ENCODE results near the gene IWS1. TPM values are rescaled to one million over a fixed set of nuclear protein-coding genes. Genes with fewer than 3 reads are reported as not detected.

IWS1 gene
- total and polyA plus RNA-seq, 12 donors: 37.4 to 64.8 (median 46.4) TPM

DNA sequence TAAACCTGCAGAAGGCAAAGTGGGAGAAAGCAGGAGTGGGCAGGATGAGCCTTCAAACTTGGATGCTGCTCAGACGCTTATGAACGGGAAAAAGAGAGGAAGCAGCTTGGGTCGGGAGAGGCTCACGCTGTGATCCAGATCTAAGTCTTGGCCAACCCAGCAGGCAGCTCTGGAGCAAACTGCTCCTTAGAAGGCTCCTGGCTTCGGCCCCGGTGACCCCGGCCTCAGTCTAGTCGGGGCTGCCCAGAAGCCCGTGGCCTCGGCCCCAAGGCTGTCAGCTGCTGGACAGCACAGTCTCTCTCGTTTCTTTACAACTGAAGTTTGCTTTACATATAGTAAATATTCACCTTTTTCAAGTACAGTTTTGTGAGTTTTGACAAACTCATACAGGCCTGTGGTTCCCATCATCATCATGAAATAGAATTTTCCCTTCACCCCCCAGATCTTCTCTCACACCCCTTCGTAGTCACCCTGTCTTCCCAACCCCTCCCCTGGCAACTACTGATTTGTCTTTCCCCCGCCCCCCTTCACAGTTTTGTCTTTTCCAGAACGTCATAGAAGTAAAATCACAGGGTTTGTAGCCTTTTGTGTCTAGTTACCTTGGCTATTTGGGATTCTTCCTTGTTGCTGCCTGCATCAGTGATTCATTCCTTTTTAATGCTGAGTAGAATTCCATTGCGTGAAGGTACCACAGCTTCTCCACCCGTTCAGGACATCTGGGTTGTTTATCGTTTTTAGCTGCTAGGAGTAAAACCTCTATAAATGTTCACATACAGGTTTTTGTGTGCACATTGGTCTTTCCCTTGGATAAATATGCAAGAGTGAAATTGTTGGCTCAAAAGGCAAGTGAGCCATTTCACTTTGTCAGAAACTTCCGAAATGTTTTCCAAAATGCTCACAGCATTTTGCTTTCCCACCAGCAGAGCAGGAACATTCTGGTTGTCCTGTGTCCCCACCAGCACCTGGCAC lies 44.3 kb upstream of the IWS1 start:
- 47 to 64% methylated on average over 18 of the region's 18 CpGs for WGBS, 2 donors
- ATAC-seq: peak in 7 of 8 donors; percentile 21 to 54 (median 43)
- Histone ChIP-seq H3K4me3 (no peak overlapping the region), H3K36me3 (no peaks in the 10 kb centered on the region), H3K4me1 (peaks cover 3 to 39% (median 27%) of the 10 kb centered on the region in 9 donors), H3K27ac (peak overlapping the region in 4 of 10 donors; percentile 23 to 52 (median 30)), H3K27me3 (no peaks in the 10 kb centered on the region), H3K9me3 (no peaks in the 10 kb centered on the region)
- TF ChIP-seq, protein P1, sequence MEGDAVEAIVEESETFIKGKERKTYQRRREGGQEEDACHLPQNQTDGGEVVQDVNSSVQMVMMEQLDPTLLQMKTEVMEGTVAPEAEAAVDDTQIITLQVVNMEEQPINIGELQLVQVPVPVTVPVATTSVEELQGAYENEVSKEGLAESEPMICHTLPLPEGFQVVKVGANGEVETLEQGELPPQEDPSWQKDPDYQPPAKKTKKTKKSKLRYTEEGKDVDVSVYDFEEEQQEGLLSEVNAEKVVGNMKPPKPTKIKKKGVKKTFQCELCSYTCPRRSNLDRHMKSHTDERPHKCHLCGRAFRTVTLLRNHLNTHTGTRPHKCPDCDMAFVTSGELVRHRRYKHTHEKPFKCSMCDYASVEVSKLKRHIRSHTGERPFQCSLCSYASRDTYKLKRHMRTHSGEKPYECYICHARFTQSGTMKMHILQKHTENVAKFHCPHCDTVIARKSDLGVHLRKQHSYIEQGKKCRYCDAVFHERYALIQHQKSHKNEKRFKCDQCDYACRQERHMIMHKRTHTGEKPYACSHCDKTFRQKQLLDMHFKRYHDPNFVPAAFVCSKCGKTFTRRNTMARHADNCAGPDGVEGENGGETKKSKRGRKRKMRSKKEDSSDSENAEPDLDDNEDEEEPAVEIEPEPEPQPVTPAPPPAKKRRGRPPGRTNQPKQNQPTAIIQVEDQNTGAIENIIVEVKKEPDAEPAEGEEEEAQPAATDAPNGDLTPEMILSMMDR (IDR thresholded peaks at IDR 0.05): no peak
- peak in 1 of 2 donors; percentile 45 for DNase-seq
- intact Hi-C loops (cut with DNase I): no loop called here

- DNase-seq (no peak), ATAC-seq (no peak)
- Histone ChIP-seq H3K9me3 (no peaks in the 10 kb centered on the region), H3K27ac (peak overlapping the region in 1 of 10 donors; percentile 56), H3K36me3 (no peaks in the 10 kb centered on the region), H3K4me3 (no peak overlapping the region), H3K4me1 (peaks cover 3 to 39% (median 27%) of the 10 kb centered on the region in 9 donors), H3K27me3 (no peaks in the 10 kb centered on the region)
- intact Hi-C loops (cut with DNase I): loop anchor here in 1 of 10 donors (5.0 kb wide), 1 partner anchor 42 kb away; the partner anchor contains the start of gene IWS1
- 70 to 71% methylated on average over 6 of the region's 6 CpGs for WGBS, 2 donors
- TF ChIP-seq, protein P1 (IDR thresholded peaks at IDR 0.05): no peak
These were observed 43.4 kb upstream of the IWS1 start for GRCh38 chr2:127569666-127570065.

GRCh38 chr2:127568128-127568527 lies 41.8 kb upstream of the IWS1 start:
- TF ChIP-seq, protein P1 (IDR thresholded peaks at IDR 0.05): no peak
- intact Hi-C loops (cut with DNase I): loop anchor here in 1 of 10 donors (5.0 kb wide), 1 partner anchor 41 kb away; the partner anchor contains the start of gene IWS1
- 89 to 94% methylated on average over 6 of the region's 6 CpGs for WGBS, 2 donors
- Histone ChIP-seq H3K27ac (peak overlapping the region in 2 of 10 donors; percentile 34 to 56), H3K4me1 (peaks cover 3 to 39% (median 27%) of the 10 kb centered on the region in 9 donors), H3K4me3 (no peak overlapping the region), H3K36me3 (no peaks in the 10 kb centered on the region), H3K9me3 (peaks cover 0 to 5% (median 0%) of the 10 kb centered on the region in 11 donors), H3K27me3 (no peaks in the 10 kb centered on the region)
- no peak for DNase-seq
- ATAC-seq: no peak

DNA sequence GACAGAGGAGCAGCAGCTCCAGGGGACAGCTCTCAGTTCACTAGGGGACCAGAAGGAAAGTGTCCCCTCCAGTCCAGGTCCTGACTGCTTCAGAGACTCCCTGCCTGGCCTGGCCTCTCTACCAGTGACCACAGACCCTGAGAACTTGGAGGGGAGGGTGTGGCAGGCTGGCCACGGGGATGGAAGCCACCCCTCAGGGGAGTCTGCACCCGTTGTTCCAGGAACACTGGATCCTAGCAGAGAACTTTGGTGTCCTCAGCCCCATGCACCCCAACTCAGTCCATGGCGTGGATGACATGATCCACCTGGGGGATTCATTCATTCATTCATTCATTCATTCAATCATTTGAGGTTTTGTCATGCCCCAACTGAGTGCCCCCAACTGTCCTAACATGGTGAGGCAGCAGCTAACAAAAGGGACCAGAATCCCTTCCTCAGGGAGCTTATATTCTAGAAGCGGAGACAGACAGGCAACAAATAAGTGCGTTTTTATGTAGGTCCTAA lies 41.1 kb upstream of the IWS1 start:
- Histone ChIP-seq H3K4me1 (peaks cover 3 to 39% (median 27%) of the 10 kb centered on the region in 9 donors), H3K4me3 (no peak overlapping the region), H3K27me3 (no peaks in the 10 kb centered on the region), H3K9me3 (peaks cover 0 to 5% (median 0%) of the 10 kb centered on the region in 11 donors), H3K27ac (peak overlapping the region in 1 of 10 donors; percentile 56), H3K36me3 (no peaks in the 10 kb centered on the region)
- WGBS, 2 donors: 89 to 91% methylated on average over 5 of the region's 5 CpGs
- intact Hi-C loops (cut with DNase I): loop anchor here in 1 of 10 donors (5.0 kb wide), 1 partner anchor 40 kb away; the partner anchor contains the start of gene IWS1
- DNase-seq (no peak), ATAC-seq (no peak)
- TF ChIP-seq, protein P1 (IDR thresholded peaks at IDR 0.05): no peak

Measured in heart right ventricle (tissue), 16 donors.